ENCODE data around the gene PI4KA.

PI4KA gene

GRCh38 chr22:20660441-20661054 lies 198.1 kb downstream of the PI4KA start:
- Histone ChIP-seq H3K4me3 (IDR thresholded peaks at IDR 0.05; ENCODE audit: insufficient read depth, low read depth, low read length) (no peak overlapping the region), H4K20me1 (ENCODE audit: insufficient read depth) (no peaks in the 10 kb centered on the region), H3K36me3 (ENCODE audit: insufficient read depth) (no peaks in the 10 kb centered on the region), H3K4me1 (ENCODE audit: low read depth, poor library complexity, severe bottlenecking) (no peaks in the 10 kb centered on the region), H3K4me2 (no peak overlapping the region), H3K9ac (no peak overlapping the region), H3K79me2 (ENCODE audit: insufficient read depth, low read depth) (no peaks in the 10 kb centered on the region), H3K27me3 (ENCODE audit: insufficient read depth, low read depth) (no peaks in the 10 kb centered on the region), H3K27ac (no peak overlapping the region), H2AFZ (ENCODE audit: low read depth) (no peak overlapping the region)
- no peak for TF ChIP-seq CTCF (conservative IDR thresholded peaks at IDR 0.05; ENCODE audit: low read depth, low read length)

- Histone ChIP-seq H3K27ac (no peak overlapping the region), H2AFZ (ENCODE audit: low read depth) (no peak overlapping the region), H3K4me3 (IDR thresholded peaks at IDR 0.05; ENCODE audit: insufficient read depth, low read depth, low read length) (no peak overlapping the region), H4K20me1 (ENCODE audit: insufficient read depth) (no peaks in the 10 kb centered on the region), H3K9ac (no peak overlapping the region), H3K4me1 (ENCODE audit: low read depth, poor library complexity, severe bottlenecking) (no peaks in the 10 kb centered on the region), H3K27me3 (ENCODE audit: insufficient read depth, low read depth) (no peaks in the 10 kb centered on the region), H3K4me2 (no peak overlapping the region), H3K36me3 (ENCODE audit: insufficient read depth) (no peaks in the 10 kb centered on the region), H3K79me2 (ENCODE audit: insufficient read depth, low read depth) (no peaks in the 10 kb centered on the region)
- TF ChIP-seq CTCF (conservative IDR thresholded peaks at IDR 0.05; ENCODE audit: low read depth, low read length), result no peak
Measured at GRCh38 chr22:20659920-20660319, 198.7 kb downstream of the PI4KA start.

GRCh38 chr22:20659258-20659657 lies 199.4 kb downstream of the PI4KA start:
- Histone ChIP-seq H3K4me1 (ENCODE audit: low read depth, poor library complexity, severe bottlenecking) (no peaks in the 10 kb centered on the region), H3K9ac (no peak overlapping the region), H3K27me3 (ENCODE audit: insufficient read depth, low read depth) (no peaks in the 10 kb centered on the region), H3K36me3 (ENCODE audit: insufficient read depth) (no peaks in the 10 kb centered on the region), H3K79me2 (ENCODE audit: insufficient read depth, low read depth) (no peaks in the 10 kb centered on the region), H4K20me1 (ENCODE audit: insufficient read depth) (no peaks in the 10 kb centered on the region), H3K4me3 (IDR thresholded peaks at IDR 0.05; ENCODE audit: insufficient read depth, low read depth, low read length) (no peak overlapping the region), H2AFZ (ENCODE audit: low read depth) (no peak overlapping the region), H3K4me2 (no peak overlapping the region), H3K27ac (no peak overlapping the region)
- no peak for TF ChIP-seq CTCF (conservative IDR thresholded peaks at IDR 0.05; ENCODE audit: low read depth, low read length)

GRCh38 chr22:20658433-20659222 lies 200.0 kb downstream of the PI4KA start:
- Histone ChIP-seq H3K27ac (no peak overlapping the region), H3K4me1 (ENCODE audit: low read depth, poor library complexity, severe bottlenecking) (no peaks in the 10 kb centered on the region), H4K20me1 (ENCODE audit: insufficient read depth) (no peaks in the 10 kb centered on the region), H3K79me2 (ENCODE audit: insufficient read depth, low read depth) (no peaks in the 10 kb centered on the region), H3K36me3 (ENCODE audit: insufficient read depth) (no peaks in the 10 kb centered on the region), H3K9ac (no peak overlapping the region), H3K4me2 (no peak overlapping the region), H2AFZ (ENCODE audit: low read depth) (no peak overlapping the region), H3K4me3 (IDR thresholded peaks at IDR 0.05; ENCODE audit: insufficient read depth, low read depth, low read length) (no peak overlapping the region), H3K27me3 (ENCODE audit: insufficient read depth, low read depth) (no peaks in the 10 kb centered on the region)
- no peak for TF ChIP-seq CTCF (conservative IDR thresholded peaks at IDR 0.05; ENCODE audit: low read depth, low read length)

Measured in KMS-11 (cell line).